Measurements from ENCODE around the gene PNLIPRP2. TPM values are rescaled to one million over a fixed set of nuclear protein-coding genes. Genes with fewer than 3 reads are reported as not detected.

Gene PNLIPRP2
- not detected in 2 replicates for total RNA-seq

DNA sequence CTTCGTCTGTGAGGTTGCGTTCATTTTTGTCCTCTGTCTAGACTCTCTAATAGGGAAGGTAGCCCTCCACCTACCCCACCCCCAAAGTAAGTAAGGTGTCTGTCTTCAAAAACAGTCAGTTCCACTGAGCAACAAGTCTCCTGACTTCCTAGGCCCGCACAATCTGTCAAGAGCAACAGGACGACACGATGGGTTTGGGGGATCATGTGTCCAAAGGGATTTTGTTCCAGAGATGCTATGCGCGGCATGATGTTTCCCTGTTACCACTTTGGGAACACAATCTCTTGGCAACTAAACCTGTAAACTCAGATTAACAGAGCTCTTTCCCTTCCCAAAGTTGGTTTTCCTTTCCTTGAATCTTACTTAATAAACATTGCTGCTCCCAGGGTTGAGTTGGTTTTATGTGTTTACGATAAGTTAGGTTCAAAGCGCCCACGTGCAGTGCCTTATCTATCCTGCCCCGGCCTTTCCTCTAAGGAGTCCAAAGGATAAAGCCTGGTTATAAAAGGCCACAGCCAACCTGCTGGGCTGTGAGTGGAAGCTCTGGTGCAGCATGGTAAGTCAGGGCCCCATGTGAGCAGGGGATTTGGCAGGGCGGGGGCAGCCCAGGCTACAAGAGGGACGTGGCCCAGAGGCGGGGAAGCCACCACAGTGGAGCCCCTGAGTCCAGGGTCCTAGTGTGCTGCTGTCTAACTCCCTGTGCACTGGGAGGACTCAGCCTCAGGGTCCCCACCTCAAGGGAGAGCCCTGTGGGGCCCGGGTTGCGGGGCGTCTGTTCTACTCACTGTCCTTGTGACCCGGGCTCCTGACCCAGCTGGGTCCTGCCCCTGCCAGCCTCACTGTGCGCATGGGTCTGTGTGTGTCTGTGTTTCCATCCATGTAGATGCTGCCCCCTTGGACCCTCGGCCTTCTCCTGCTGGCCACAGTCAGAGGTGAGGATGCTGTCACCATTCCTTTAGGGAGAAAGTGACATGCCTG is at the start of gene PNLIPRP2:
TSS of gene PNLIPRP2 (plus strand) at position 531 of the 978 bp plus-strand sequence.
- no peak for DNase-seq (ENCODE audit: low read depth in 2 of 2)

DNA sequence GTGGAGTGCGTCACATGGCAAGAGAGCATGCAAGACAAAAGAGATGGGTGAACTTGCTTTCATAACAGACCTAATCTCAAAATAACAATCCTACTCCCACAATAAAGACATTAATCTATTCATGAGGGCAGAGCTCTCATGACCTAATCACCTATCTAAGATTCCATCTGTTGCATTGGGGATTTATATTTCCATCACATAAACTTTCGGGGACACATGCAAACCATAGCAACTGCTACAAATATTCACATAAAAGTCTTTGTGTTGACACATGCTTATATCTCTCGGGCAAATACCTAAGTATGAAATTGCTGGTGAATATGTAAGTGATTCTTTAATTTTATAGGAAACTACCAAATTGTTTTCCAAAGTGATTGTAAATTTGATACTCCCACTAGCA is 46.0 kb upstream of the PNLIPRP2 start:
- no peak for DNase-seq (ENCODE audit: low read depth in 2 of 2)

DNA sequence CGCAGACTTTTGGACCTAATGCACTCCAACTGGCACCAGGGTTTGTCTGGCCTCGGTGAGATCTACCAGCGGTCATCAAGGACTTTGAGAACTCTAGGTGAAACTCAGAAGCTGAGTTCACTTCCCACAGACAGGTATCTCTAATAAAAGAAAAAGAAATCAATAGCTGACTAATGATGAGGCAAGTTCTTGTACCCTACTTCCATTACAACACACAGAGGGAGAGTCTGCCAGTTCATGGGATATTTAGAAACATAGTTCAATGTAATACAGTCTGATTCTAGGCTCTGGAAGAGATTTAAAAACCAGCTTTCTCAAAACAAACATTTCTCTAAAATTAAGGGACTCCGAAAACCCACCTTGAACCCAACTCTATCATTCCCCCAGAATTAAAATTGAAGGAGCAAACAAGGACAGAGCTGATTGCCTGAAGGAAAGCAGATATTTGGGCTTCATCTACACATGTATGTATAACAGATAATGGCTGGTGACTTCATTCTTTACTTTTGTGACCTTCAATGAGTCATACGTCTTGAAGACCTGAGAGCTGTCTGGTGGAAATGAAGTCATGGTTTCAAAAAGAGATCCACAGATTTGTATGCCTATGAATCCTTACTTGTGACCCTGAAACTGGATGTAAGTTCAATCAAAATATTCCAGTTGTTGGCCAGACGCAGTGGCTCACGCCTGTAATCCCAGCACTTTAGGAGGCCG is 32.7 kb upstream of the PNLIPRP2 start:
- no peak for DNase-seq (ENCODE audit: low read depth in 2 of 2)

DNA sequence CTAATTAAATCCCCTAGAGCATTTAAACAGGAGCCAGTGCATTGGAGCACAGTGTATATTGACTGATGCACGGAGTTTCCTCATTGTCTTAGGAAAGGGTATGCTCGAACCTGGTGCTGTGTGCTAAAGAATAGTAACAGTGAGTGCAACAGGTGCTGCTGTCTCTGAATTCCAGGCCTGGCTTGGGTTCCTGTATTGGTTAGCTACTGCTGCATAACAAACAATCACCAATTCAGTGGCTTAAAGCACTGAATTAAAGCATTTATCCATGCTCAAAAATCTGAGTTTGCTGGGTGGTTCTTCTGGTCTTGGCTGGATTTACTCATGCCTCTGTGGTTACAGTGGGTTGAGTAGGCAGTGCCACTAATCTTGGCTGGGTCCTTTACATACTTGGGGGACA is 31.8 kb upstream of the PNLIPRP2 start:
- DNase-seq (ENCODE audit: low read depth in 2 of 2) = no peak

DNA sequence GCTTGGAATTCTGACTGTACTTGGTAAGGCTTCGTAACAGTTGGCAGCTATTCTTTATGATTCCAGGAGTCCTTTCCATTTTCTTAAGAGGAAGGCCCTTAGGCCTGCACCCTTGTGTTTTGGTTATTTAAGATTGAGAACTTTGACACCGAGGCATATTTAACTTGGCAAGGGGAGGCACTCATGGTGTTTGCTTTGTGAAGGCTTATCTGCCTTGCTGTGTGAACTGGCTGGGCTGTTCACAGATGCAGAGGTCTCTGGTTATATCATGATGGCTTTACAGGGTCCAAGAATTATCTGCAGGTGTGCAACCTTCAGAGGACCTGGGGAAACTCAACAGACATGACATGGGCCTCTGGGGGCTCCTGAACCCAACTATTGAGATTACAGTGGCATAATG is 30.8 kb upstream of the PNLIPRP2 start:
- DNase-seq (ENCODE audit: low read depth in 2 of 2) = no peak

DNA sequence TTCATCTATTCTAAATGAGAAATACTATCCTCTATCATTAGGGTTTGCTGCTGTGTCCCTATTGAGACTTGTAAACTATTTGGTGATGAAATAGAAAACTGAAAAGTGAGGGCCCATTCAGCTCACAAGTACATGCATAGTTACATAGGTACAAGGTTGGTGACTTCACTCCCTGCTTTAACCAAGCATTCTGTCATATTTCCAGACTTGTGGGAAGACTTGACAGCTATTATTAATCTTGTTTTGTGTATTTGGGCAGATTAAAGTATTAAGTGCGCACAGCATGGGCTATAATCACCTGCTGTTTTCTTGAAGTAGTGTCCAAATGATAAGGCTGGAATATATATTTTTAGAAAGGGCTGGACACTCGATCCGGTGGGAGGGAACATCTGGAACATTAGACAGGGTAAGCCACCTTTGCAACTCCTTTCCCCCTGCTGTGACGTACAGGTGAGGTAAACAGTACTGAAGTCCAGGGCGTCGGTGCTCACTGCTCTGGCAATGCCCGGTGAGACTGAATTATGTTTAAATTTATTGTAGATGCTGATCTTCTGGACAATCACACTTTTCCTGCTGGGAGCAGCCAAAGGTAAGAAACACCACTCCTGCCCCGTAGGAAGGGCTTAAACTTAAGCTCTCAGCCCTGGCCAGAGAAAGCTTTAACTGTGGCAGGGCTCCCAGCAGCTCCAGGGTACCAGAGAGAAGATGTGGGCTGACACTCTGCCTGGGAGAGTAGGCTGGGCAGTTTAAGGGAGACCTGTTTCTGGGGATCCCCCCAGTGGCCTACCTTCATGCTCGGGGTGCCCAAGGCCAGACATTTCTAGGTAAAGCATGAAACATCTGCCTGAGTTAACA is 29.9 kb upstream of the PNLIPRP2 start, which contains the start of gene PNLIPRP1:
TSS of gene PNLIPRP1 (plus strand) at position 370 of the 855 bp plus-strand sequence. CDS start at position 541, 171 bp downstream.
- DNase-seq (ENCODE audit: low read depth in 2 of 2) = no peak

DNA sequence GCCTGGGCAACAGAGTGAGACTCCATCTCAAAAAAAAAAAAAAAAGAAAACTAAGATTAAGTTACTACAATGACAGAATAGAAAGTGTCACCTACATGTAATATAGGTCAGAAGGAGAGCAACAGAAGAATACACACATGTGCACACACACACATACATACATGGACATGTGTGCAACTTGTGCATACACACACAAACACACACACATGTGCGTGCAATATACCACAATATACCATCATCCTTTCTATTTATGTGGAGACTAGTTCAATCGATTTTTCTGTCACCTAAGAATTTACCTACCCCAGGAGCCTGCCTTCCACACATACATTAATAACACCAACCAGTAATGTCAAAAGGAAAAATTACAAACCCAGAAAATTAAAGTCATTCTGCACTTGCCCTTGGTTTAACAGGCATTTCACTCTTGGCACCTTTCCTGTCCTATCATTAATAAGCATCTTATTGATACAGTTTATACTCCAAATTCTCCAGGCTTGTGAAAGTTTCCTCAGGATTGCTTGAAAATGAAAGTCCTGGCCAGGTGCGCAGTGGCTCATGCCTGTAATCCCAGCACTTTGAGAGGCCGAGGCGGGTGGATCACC is 27.5 kb upstream of the PNLIPRP2 start:
- no peak for DNase-seq (ENCODE audit: low read depth in 2 of 2)

DNA sequence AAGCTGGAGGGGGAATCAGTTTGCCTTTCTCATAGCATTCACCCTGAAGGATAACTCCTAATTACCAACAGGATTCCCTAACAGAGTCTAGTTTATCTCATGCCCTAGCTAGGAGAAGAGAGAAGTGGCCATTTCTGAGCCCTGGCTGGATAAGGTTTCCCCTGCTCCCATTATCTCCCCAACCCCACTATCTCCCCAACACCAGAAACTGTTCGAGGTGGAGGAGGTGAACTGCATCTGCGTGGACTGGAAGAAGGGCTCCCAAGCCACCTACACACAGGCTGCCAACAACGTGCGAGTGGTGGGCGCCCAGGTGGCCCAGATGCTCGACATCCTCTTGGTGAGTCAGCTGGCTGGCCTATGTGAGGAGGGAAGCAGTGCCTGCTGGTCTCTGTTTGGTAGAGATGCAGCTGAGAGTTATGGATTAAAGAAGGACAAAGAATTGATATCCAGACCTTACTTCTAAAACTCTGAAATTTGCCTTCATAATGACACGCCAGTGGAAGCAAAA is 26.2 kb upstream of the PNLIPRP2 start:
- no peak for DNase-seq (ENCODE audit: low read depth in 2 of 2)

DNA sequence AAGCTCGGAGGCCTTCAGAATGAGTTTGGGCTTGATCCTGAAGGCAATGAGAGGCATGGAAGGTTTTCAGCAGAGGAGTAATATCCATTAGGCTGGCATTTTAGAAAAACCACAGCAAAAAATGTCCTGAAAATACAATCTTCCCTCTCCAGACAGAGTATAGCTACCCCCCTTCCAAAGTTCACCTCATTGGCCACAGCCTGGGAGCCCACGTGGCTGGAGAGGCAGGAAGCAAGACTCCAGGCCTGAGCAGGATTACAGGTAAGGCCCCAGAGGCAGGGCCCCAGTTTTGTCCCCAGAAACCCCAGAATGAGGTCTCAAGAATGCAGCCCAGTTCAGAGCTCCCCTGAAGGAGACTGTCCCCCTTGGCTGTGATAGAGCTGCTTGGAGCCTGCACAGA is 24.7 kb upstream of the PNLIPRP2 start:
- no peak for DNase-seq (ENCODE audit: low read depth in 2 of 2)

DNA sequence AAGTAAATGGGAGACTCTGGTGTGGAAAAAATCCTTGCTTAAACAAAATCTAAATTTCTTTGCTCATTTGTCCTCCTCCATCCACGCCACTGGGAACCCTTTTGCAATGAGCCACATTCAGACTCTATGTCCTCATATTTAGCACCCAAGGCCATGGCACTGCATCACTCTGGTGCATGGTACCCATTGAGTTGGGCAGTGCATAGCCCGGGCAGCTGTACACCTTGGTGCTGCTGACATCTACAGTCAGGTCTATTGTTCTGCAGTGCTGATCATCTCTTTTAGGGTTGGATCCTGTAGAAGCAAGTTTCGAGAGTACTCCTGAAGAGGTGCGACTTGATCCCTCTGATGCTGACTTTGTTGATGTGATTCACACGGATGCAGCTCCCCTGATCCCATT is 23.2 kb upstream of the PNLIPRP2 start:
- no peak for DNase-seq (ENCODE audit: low read depth in 2 of 2)

DNA sequence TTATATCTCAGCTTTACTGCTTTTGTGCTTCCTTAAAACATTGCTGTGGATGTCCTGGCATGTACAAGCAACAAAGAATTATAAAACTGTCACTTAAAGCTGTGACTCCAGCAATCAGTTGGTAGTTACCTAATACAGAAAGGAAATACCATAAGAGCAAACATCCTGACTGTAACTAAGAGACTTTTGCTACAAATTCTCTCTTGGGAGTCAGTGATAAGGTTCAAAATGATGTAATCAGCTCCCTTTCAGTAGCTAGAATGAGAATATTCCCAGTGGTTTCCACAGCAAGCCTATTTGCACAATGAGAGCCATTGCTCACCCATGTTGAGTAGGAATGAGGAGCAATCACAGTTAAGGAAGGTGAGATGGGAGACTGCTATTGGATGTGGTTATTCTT is 22.4 kb upstream of the PNLIPRP2 start:
- no peak for DNase-seq (ENCODE audit: low read depth in 2 of 2)

DNA sequence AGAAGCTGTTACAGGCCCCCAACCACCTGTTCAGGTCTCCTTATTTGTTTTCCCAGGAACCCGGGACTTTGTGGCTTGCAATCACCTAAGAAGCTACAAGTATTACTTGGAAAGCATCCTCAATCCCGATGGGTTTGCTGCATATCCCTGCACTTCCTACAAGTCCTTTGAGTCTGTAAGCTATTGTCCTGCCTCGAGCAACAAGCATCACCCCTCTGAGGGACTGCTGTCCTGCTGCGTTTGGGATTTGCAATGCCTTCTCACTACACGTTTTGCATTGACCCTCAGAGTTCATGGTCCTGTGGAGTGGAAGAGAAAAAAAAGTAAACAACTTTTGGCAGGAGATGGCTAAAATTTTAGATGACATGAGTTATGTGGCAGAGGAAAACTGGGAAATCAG is 20.8 kb upstream of the PNLIPRP2 start:
- DNase-seq (ENCODE audit: low read depth in 2 of 2) = no peak

DNA sequence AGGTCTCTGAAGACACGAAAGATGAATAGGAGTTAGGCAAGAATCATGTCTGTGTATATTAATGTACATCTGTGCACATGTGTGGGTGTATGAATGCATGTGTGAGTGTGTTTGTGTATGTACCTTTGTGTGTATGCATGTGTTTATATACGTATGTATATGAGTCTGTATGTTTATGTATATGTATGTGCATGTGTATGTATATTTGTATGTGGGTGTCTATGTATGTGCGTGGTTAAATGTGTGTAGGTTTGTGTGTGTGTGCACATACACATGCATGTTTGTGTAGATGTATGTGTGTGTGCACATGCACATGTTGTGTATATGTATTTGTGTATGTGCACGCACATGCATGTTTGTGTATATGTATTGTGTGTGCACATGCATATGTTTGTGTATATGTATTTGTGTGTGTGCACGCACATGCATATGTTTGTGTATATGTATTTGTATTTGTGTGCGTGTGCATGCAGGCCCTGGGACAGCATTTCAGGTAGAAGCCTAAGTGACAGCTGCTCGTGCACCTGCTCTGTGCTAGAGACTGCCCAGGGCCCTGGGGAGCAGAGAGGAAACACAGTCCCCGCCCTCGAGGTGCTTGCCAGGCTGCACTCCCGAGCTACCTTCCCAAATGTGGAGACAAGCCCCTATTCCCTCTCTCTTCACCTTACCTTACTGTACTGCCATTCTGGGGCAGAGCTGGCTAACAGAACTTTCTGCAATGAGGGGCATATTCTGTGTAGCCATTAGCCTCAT is 17.9 kb upstream of the PNLIPRP2 start:
- DNase-seq (ENCODE audit: low read depth in 2 of 2) = no peak

DNA sequence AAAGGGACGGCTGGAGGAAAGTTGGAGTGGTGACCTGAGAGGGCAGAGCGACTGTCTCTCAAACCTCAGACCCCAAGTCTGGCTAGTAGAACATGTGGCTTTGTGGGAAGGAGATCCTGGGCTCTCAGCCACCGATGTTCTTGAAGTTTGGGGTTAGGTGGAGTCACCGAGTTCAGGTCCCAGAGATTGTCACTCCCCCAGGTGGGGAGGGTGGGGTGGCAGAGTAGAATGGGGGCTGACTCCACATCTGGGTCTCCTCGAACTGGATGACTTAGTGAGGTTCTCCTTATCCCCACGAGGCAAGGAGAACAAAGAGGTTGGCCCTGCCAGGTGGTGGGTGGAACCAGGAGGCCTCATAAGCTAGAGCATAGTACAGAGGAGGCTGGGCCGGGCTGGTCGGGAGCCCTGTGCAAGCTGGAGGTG is 14.7 kb upstream of the PNLIPRP2 start:
- DNase-seq (ENCODE audit: low read depth in 2 of 2) = no peak

DNA sequence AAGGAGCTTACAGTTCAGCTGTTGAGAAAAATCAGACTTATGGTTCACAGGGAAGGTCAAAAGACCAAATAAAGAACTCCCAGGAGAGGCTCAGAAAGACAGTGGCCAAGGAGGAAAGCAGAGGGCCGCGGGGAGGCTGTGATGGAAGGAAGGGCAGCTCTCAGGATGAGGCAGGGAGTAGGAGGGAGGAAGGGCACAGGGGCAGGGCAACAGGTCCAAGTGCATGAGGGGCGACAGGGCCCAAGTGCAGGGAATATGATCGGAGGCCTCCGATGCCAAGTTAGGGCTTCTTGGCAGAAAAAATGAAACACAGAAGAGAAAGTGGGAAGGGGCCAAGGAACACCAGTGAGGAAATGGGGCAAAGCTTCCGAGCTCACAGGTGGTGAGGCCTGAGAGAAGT is 13.4 kb upstream of the PNLIPRP2 start:
- DNase-seq (ENCODE audit: low read depth in 2 of 2) = no peak

DNA sequence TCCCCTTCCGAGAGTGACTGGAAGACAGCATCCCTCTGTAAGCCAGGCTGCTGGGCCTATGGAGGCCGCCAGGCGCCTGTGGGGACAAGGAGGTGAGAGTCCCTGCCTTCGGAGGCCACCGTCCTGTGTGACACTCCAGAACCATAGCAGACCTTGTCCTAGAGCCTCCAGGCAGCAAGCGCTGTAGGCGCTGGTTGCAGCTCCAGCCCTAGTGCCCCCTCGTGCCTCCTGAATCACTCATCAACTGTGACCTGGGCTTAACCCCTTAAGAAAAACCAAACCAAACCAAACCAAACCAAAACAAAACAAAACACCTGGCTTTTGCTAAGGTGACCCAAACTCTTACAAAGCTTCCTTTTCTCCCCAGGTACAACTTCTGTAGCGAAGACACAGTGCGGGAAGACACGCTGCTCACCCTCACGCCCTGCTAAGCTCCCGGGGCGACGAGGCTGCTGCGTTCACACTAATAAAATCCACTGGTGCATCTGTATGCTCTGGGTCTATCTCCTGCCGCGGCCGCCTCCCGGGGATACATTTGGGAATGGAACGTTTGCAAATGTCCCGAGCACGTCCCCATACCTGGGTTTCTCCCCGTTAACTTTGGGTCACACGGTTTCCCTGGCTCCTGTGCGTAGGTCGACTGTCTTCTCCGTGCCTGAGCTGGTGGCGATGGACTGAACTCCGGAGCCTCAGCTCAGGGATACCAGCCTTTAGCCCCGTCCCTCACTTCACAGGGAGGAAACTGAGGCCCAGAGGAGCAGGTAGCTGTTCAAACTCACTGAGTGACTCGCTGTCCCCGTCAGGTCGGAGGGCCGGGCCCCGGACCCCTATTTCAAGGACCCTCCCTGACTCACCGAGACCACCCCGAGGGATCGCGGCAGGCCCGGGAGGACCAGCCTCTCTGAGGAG is 11.8 kb upstream of the PNLIPRP2 start:
- no peak for DNase-seq (ENCODE audit: low read depth in 2 of 2)

DNA sequence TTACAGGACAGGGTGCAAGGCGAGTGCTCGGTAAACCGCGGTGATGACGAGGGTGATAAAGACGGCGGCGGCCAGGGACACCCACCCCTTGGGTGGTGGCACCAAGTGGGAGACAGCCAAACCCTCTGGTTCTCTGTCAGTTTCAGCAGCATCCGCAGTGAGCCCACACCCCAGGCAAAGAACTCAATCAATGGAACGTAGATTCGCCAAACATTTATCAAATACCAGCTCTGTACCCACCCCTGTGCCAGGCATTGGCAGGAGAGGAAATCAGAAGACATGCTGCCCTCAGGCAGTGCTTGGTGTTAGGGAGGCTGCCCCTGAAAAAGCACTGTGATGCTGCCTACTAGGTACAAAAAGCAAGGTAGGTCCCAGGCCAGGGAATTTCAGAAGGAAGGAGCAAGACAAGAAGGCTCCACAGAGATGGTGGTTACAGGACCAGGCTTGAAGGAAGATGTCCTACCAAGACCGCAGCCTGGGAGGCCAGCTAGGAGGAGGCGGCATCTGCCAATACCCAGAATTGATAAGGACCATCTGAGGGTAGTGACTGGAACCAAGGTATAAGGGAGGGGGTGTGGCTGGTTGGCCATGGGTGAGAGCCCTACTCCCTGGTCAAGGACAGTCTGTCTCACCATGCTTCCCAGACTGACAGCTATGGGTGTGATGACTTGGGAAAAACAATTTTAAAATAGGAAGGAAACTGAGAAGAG is 10.2 kb upstream of the PNLIPRP2 start:
- DNase-seq (ENCODE audit: low read depth in 2 of 2) = no peak

DNA sequence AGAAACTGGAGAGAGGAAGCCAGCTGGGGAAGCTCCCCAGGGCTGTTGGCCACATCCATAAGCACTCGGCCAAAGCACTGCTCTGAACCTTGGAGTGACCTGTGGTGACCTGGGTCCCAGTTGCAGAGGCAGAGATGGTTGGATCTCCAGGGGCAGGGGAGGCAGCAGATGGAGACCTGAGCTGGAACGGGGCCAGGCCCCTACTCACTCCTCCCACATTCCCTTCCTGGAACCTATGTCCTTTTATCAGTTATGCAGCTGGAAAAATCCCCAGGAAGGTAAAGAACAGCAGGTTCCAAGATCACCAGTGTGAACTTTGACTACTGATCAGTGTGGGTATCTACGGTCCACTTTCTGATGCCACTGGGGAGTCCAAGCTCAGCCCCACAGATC is 9.6 kb upstream of the PNLIPRP2 start:
- DNase-seq (ENCODE audit: low read depth in 2 of 2) = no peak

Data from dermis microvascular lymphatic vessel endothelial cell (primary cell).